Jurkat, Clone E6-1 (cell line): Measurements from ENCODE around the gene BCL7A.
"Not testable (repeated sequence)": the region's sequence is repeated elsewhere in the genome, so short reads cannot be mapped to it uniquely, and the experiment has no call there.

Source experiments
- DNase-seq: peaks from one replicate; pipeline ENCODE4 v3.0.0-alpha.2; 2011; ENCODE audit warnings: low read depth, low spot score
- H3K4me3 ChIP-seq: 2 replicates; pipeline ENCODE4 v1.5.1; 2011; ENCODE audit warnings: mild to moderate bottlenecking, low read length, control low read depth, moderate library complexity

Gene BCL7A

DNA sequence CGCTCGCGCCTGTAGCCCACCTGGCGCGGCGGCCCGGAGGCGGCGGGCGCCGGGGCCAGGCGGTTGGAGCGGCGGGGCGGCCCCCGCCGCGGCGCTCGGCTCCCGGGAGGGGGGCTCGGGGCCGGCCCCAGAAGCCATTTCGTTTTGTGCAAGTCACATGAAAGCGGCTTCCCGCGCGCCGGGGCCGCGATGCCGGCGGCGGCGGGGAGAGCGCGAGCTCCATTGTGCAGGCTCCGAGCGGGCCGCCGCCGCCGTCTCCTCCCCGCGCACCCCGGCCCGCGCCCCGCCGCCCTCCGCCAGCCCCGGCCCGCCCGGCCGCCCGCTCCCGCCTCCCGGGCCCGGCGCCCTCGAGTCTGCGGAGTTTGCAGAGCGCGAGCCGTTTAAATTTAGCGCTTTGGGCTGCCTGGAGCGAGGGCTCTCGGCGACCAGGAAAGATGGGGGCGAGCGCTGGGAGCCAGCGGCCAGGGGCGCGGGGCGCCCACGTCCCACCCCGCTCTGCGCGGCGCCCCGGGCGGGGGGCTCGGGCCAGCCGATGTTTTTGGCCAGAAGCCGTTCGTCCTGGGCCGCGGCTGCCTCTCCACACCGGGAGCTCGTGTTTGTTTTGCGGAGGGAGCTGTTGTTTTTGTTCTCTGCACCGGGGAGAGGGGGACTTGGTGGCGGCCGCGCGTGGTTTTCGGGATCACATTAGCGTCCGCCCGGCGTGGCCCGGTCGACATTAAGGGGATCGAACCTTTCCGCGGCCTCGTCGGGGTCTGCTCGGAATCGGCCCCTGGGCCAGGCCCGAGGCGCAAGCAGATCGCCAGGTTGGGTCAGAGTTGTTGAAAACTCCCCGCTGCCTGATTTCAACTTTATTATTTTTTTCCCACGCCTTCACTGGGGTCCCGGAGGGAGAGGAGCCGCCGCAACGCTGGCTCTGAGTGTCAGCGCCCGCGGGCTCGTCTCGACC lies 982 bp downstream of the BCL7A start:
- DNase-seq: no peak
- H3K4me3 ChIP-seq: peak overlapping the region; percentile 77

DNA sequence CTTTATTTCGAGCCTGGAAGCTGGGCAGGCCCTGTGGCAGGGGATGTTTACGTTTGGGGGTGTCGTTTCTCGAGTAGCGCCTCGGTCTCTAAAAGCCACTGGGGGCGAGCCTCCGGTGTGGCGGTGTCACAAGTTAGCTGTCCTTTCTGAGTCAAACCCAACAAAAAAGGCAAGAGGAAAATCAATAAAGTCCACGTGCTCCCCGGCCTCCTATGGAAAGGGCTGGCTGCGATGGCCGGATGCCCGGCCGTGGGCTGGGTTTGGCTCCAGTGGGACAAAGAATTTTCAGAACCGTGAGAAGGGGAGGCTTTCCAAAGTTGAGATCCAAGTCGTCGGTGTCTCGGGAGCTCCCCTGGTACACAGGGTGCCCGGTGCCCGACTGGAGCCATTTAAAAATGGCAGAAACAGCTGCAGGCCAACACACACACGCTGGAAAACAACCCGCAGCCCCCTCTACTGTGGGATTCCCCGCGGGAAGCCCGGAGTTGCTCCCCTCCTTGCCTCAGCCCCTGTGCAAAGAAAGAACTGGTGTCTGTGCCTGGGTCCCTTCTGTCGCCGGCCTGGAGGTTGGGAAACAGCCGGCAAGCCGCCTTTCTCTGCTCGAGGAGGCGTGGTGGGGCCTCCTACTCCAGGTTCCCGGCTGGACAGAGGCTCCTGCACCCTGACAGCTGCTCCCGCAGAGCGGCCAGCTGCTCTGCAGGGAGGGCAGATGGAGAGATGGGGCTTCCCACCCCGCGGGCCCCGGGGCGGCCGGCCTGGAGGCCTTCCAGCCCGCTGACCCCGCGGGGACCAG lies 1.9 kb downstream of the BCL7A start:
- H3K4me3 ChIP-seq: peak overlapping the region; percentile 77
- DNase-seq: no peak

DNA sequence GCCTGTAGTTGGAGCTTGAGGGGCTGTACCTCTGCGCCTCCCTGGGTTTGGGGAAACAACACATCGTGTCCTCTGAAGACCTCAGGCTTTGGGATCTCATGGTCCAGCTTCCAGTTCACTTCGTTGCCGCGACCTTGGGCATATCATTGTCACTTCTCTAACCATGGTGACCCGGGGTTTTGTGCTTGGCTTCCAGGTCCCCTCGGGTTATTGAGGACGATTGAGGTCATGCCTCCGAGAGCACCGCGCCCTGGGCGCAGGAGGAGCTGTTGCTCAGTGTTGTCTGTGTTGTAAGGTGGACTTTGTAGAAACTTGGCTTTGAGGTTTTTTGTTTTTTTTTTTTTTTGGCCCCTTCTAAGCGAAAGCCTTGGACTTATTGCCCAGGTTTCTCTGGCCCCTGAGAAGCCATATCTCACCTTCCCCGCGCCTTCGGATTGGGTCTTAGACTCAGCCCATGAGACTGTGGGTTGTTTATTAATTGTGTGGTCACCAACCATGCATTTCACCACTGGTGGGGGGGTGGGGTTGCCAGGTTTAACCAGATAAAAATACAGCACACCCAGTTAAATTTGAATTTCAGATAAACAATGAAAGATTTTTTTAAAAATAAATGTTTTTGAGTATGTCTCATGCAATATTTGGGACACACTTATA lies 2.6 kb downstream of the BCL7A start:
- no peak for DNase-seq
- peak overlapping the region; percentile 77 for H3K4me3 ChIP-seq

DNA sequence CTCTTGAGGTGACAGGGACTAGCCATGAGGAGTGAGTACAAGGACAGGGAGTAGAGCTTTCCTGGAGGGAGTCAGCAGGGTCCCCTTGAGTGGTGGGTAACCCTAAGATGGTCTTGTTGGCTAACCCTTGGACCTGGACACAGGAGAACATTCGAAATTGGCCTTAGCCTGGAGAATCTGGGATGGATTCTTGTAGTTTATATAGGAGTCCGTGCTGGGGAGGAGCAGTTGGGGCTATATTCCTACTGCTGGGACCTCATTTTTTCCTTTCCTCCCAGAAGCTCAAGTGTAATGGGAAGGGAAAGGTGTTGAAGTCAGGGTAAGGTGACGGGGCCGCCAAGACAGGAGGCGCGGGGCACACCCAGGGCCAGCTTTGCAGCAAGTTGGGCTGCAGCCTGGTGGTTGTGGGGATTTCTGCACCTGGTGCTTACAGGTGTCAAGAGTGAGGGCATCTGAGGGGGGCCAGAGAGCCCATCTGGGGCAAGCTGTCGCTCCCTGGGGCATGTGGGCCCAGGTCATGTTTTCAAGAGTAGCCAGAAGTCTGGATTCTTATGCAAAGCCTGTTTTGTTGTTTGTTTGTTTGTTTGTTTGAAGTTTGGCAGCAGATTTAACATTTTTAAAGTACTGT lies 5.1 kb downstream of the BCL7A start:
- no peak for DNase-seq
- no peak overlapping the region for H3K4me3 ChIP-seq

DNA sequence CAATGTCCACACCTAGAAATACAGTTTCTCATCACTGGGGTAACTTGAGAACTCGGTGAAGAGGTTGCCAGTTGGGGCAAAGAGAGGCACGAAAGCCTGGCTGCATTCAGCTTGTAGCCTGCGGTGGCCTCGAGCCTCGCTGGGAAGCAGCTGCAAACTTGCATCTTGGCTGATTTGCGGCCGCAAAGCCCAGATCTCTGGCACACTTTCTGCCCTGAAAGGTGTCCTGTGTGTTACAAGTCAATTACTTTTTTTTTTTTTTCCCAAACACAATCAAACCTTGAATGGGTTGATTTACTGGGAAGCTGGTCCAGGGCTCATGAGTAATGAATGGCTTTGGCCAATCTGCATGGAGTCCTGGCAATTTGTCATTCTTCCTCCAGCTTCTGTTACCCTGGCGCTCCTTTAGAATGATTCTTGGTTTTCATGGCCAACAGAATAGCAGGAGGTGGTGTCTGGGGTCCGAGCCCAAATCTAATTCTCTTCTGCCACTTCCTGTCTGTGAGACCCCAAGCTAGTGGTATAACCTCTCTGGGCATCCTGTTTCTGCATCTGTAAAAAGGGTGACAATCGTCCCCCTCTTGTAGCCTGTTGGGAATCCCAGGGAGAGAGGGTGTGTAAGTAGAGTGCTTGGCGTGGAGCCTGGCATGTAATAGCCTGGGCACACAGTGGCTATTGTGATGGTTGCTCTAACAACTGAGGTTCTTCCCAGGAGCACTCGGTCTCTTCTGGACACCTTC lies 6.7 kb downstream of the BCL7A start:
- no peak overlapping the region for H3K4me3 ChIP-seq
- DNase-seq: peak; percentile 68

DNA sequence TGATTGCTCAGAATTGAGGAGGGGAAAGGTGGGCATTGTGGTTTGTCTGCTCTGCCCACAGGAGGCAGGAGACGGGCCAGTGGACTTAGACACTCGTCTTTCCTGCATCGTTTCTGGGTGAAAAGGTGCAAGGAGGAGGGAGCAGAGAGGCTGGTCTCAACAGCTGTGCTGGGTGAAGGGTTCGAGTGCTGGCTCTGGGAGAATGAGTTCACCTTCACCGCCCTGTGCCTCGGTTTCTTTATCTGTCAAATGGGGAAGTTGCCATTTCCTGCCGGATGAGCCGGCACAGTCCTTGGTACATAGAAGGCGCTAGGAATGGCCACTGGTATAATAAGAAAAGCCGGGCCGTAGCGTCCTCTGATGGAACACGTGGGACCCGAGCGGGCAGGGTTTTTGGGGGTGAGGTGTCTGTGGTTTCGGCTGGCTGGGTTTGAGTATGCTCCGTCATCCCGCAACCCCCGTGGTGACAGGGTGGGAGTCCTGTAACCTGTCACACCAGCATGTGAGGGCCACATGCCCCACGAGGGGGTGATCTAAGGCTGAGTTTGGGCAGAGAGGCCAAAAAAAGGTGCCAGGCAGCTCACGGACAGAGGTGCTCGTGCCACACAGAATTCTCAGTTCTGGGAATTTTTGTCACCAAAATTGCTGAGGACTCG lies 7.3 kb downstream of the BCL7A start:
- no peak overlapping the region for H3K4me3 ChIP-seq

DNA sequence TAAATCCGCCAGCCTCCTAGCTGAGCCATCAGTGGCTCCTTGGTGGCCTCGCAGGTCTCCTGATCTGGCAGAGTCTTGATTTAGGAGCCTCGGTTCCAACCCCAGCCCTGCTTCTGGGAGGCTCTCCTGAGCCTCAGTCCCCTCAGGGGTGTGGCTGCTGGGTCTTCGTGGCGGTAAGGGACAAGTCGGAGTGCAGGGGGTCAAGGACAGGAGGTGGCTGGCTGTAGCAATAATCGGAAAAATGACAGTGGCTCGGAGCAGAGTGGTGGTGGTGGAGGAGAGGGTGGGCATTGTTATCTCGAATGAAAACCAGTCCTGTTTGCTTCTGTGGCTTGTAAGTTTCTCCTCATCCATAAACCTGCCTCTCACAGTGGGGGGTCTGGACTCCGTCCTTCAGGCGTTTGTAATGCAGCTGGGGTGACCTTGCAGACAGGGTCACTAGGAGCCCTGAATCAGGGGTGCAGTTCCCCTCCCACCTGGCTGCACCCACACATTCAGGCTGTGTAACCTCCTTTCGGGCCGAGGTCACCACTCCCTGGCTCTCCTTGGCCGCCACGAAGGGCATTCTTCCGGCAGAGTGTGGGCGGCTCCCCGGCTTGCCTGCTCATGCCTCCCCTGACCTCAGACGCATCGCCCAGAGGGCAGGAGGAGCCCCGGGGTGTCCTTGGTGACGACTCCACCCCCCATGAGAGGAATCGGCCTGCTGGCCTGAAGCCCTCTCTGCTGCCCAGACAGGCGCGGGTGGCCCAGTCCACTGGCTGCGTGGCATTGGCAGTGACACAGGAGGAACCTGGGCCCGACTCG lies 8.1 kb downstream of the BCL7A start:
- DNase-seq: no peak
- H3K4me3 ChIP-seq: no peak overlapping the region

More for the DNA sequence above, 7.3 kb downstream of the BCL7A start:
- DNase-seq: no peak

DNA sequence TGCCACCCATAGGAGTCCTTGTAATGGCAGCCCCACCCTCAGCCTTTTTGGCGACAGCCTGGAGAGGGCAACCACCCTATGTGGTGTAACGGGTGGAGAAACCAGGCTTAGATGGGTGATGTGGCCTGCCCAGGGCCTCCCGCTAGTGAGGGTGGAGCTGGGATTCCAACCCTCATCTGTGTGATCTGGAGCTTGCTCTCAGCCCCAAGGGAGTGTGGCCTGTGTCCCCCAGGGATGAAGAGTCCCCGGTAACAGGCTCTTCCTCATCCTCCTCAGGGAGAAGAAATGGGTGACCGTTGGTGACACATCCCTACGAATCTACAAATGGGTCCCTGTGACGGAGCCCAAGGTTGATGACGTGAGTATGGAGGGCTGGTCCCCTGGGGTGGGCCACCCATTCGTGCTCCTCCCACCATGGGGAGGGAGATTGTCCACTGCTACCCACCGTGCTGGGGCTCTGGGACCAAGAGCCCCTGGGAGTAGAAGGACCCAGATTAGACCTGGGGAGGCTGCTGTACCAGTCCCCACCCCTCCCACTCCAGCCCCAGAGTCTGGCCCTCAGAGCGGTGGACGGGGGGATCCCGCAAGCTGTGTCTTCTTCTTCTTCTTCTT lies 8.8 kb downstream of the BCL7A start:
- H3K4me3 ChIP-seq: no peak overlapping the region
- DNase-seq: no peak

DNA sequence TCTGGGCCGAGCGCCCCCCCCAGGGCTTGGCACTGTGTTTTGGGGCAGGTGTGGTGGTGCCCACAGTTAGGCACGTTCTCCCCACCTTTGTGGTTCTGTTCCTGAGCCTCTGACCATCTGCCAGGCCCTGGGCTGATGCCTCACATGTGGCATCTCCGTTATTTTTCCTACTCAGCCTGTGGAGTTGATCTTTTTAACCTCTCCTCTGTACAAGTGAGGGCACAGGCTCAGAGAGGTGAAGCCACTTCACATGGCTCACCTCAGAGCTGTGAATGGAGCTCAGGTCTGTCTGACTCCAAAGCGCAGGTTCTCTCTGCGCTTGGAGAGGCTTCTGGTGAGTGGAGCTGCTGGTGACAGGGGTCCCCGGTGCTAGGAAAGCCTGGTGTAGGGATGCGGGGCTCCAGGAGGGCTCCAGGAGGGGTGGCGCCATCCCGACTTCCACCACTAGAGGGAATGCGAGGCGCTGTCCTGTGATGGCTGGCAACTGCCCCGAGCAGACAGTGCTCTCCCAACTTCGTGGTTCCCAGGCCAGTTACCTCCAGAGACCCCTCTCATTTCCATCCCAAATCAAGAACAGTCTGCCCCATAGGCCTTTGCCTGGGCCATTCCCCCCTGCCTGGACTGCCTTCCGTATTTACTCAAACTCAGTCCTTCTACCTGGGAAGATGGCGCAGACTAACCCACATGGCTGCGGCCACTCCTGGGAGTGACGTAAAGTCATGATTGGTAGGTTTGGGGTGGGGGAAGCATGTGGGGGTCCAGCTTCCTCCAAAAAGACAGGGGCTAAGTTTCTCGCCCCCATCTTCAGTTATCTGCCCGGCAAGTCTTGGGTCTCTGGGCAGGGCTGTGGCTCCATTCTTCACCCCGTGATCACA lies 9.9 kb downstream of the BCL7A start:
- DNase-seq: no peak
- H3K4me3 ChIP-seq: no peak overlapping the region

DNA sequence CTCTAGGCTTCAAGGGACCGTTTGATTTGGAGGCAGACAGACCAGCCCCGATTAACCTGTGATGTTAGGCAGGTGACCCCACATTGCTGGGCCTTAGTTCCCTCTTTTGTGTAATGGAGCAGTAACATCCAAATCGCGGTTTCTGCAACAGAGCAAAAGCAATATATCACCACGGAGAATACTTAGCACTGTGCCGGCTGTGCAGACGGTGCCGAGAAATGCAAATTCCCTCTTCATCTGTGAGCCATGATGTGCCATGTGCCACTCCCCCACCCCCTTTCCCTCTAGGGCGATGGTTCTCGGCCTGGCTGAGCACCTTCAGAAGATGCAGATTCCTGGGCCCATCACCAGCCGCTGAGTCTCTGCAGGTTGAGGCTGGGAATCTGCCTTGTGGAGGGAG lies 10.9 kb downstream of the BCL7A start:
- no peak overlapping the region for H3K4me3 ChIP-seq
- no peak for DNase-seq

DNA sequence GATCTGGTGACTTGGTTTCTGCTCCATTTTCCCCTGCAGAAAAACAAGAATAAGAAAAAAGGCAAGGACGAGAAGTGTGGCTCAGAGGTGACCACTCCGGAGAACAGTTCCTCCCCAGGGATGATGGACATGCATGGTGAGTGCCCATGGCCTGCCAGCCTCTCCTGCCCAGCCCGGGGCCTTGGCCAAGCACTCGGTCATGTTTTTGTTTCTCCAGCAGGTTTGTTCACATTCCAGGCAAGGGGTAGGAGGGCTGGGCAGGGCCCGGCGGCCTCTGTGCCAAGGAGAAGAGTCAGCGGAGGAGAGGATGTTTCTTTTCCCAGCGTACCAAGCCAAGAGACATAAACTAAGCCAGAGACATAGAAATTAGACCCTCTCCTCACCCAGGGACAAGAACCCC lies 13.6 kb downstream of the BCL7A start:
- no peak overlapping the region for H3K4me3 ChIP-seq
- DNase-seq: no peak

DNA sequence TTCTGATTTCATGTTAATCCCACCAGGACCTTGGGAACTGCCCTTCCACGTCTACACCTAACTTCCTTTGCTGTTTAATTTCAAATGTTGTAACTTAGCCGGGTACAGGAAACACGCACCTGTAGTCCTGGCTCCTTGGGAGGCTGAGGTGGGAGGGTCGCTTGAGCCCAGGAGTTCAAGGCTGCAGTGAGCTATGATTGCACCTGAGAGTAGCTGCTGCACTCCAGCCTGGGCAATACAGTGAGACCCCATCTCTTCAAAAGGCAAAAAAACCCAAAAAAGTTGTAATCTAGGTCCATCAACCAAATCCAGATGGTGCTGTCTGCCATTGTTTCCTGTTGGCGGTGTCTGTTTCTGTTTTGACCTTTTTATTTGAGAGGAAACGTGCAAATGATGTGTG lies 14.5 kb downstream of the BCL7A start:
- H3K4me3 ChIP-seq: no peak overlapping the region
- no peak for DNase-seq

DNA sequence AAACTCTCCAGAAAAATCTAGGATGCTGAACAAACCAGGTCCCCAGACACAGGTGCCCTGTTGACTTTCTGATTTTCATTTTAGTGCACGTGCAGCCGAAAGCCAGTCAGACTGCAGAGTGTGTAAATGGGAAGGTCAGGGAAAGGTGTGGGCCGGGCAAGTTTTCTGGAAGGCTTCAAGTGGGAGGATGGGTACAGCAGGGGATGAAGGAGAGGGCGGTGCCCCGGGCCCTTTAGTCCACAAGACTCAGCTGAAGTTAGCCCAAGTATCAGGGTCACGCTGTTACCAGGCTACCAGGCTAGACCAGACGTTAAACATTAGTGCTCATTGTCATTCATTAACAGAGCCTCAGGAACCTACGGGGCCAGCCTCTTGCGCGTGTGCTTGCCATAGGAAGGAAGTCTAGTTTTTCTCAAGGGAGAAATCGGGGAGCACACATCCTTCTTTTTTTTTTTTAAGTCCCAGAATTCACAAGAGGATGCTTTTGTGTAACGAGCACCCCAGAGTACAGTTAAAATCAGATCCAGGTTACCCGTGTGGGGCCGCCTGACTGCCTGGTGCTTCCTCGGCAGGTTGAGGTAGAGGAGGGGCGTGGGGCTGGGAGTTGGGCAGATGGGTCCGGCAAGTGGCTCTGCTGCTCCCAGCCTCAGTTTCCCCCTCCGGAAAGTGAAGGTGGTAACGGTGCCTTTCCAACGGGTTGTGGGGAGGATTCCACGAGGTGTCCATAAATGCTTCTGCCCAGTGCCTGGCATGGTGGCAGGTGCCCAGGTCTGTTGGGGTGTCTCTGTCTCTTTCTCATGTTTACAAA lies 19.1 kb downstream of the BCL7A start:
- no peak overlapping the region for H3K4me3 ChIP-seq
- no peak for DNase-seq

DNA sequence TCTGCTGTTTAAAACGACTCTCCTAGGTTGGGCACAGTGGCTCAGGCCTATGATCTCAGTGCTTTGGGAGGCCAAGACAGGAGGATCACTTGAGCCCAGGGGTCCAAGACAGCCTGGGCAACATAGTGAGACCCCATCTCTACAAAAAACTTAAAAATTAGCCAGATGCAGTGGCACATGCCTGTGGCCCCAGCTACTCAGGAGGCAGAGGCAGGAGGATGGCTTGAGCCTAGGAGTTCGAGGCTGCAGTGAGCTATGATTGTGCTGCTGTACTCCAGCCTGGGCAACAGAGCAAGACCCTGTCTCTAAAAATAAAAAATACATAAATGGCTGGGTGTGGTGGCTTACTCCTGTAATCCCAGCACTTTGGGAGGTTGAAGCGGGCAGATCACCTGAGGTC lies 19.8 kb downstream of the BCL7A start:
- H3K4me3 ChIP-seq, DNase-seq: not testable (repeated sequence)

DNA sequence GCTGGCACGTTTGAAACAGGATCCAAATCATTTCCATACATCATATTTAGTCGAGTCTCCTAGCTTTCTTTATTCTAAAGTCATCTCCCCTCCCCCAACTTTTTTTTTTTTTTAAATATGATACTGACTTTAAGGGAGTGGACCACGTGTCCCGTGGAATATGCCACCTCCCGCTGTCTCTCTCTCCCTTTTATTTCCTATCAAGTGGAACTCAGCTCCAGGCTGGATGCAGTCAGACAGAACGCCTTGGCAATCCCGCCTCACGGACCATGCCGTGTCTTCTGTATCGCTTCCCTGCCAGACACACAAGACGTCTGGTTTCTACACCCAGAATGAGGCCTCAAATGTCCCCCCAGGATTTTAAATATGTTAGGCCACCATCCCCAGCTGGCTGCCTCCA lies 21.2 kb downstream of the BCL7A start:
- DNase-seq: no peak
- H3K4me3 ChIP-seq: no peak overlapping the region
